ENCODE measurements around the gene SLC7A8.

SLC7A8 gene

DNA sequence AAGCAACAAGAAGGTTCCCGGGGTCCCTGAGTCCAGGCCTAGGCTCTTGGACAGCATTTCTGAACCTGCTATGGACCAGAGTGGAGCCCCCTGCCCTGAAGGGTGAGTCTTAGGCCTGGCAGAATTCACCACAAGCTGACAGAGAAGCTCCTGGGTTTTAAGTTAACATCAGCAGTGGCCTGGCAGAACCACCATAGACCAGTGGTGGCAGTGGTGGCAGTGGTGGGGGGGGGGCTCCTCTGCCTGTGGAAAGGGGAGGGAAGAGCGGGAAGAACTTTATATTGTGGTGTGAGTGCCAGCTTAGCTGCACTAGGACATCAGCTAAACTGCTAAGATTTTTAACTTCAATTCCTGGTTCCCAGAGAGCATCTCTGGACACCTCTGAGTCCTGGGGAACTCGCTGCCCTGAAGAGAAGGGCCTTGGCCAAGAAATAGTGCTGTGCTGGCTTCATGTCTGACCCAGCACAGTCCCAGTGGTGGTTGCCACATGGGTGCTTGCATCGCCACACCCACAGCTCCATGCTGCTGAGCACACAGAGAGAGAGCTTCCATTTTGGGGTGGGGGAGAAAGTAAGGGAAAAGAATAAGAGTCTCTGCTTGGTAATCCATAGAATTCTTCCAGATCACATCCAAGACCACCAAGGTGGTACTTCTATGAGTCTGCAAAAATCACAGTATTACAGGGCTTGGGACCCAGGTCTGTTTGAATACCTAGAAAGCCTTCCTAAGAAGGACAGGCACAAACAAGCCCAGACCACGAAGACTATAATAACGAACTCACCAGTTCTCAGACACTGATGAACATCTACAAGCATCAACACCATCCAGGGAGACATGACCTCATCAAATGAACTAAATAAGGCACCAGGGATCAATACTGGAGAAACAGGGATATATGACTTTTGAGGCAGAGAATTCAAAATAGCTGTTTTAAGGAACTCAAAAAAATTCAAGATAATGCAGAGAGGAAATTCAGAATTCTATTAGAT lies 33.9 kb upstream of the SLC7A8 start:
- ChIA-PET POLR2A (interaction anchor here (0.7 kb wide), 1 partner anchor 16 kb away, joined by 3 read pairs; no protein-coding TSS in a partner anchor), CTCF (no interaction called here)
- DNase-seq (ENCODE audit: extremely low spot score): no peak
- no peak for TF ChIP-seq ZNF384 (IDR thresholded peaks at IDR 0.05)
- TF ChIP-seq ELF4 (IDR thresholded peaks at IDR 0.05): no peak
- no peak for TF ChIP-seq LEF1 (IDR thresholded peaks at IDR 0.05; ENCODE audit: borderline replicate concordance)
- no peak for TF ChIP-seq NFRKB (IDR thresholded peaks at IDR 0.05)
- no peak for TF ChIP-seq FOXK2 (IDR thresholded peaks at IDR 0.05)
- no peak for TF ChIP-seq SUZ12 (IDR thresholded peaks at IDR 0.05)

DNA sequence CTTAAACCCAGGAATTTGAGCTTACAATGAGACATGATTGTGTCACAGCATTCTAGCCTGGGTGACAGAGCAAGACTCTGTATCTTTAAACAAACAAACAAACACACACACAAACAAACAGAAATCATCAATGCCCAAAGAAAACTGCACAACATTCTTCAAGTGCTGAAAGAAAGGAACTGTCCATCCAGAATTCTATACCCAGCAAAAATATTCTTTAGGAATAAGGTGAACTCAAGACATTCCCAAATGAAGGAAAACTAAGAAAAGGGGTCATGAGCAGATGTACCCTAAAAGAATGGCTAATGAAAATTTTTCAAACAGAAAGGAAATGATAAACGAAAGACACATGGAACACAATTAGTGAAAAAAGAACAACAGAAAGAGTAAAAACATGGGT lies 32.0 kb upstream of the SLC7A8 start:
- ChIA-PET POLR2A (interaction anchor here (1.1 kb wide), 1 partner anchor 21 kb away, joined by 3 read pairs; no protein-coding TSS in a partner anchor), CTCF (no interaction called here)
- TF ChIP-seq HDGF (IDR thresholded peaks at IDR 0.05; ENCODE audit: borderline replicate concordance) (no peak), NFRKB (IDR thresholded peaks at IDR 0.05) (no peak), ARNT (IDR thresholded peaks at IDR 0.05) (no peak), FOXM1 (IDR thresholded peaks at IDR 0.05; ENCODE audit: borderline replicate concordance) (no peak), CTBP1 (IDR thresholded peaks at IDR 0.05; ENCODE audit: borderline replicate concordance) (no peak)
- TF ChIP-seq, protein P1, sequence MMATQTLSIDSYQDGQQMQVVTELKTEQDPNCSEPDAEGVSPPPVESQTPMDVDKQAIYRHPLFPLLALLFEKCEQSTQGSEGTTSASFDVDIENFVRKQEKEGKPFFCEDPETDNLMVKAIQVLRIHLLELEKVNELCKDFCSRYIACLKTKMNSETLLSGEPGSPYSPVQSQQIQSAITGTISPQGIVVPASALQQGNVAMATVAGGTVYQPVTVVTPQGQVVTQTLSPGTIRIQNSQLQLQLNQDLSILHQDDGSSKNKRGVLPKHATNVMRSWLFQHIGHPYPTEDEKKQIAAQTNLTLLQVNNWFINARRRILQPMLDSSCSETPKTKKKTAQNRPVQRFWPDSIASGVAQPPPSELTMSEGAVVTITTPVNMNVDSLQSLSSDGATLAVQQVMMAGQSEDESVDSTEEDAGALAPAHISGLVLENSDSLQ (IDR thresholded peaks at IDR 0.05): no peak
- DNase-seq (ENCODE audit: extremely low spot score): no peak

DNA sequence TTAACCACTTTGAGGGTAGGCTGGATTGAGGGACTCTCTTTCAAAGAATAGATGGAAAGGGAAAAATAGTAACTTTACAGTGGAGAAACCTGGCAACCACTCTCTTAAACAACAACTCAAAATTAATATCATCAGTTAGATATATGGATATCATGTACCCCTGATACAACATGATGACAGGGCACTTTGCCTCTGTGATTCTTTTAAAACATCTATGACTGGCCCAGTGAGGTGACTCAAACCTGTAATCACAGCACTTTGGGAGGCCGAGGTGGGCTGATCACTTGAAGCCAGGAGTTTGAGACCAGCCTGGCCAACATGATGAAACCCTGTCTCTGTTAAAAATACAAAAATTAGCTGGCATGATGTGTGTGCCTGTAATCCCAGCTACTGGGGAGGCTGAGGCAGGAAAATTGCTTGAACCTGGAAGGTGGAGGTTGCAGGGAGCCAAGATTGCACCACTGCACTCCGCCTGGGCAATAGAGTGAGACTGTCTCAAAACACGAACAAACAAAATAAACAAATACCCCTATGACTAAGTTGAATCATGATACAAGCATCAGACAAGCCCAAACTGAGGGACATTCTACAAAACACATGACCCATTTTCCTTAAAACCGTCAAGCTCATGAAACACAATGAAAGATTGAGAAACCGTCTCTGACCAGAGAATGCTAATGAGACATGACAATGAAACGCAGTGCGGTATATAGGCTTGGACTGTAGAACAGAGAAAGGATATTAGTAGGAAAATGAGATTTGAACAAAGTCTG lies 26.4 kb upstream of the SLC7A8 start:
- ChIA-PET POLR2A (no interaction called here), CTCF (no interaction called here)
- TF ChIP-seq FOXM1 (IDR thresholded peaks at IDR 0.05; ENCODE audit: borderline replicate concordance) (no peak), SP1 (IDR thresholded peaks at IDR 0.05) (no peak), HDGF (IDR thresholded peaks at IDR 0.05; ENCODE audit: borderline replicate concordance) (no peak), FOXK2 (IDR thresholded peaks at IDR 0.05) (no peak), TARDBP (IDR thresholded peaks at IDR 0.05) (no peak), CTBP1 (IDR thresholded peaks at IDR 0.05; ENCODE audit: borderline replicate concordance) (no peak), NFRKB (IDR thresholded peaks at IDR 0.05) (no peak), ZNF384 (IDR thresholded peaks at IDR 0.05) (no peak), ARNT (IDR thresholded peaks at IDR 0.05) (no peak), ELF4 (IDR thresholded peaks at IDR 0.05) (no peak), SUZ12 (IDR thresholded peaks at IDR 0.05) (no peak), BHLHE40 (IDR thresholded peaks at IDR 0.05; ENCODE audit: borderline replicate concordance) (no peak), FOXA1 (IDR thresholded peaks at IDR 0.05) (no peak), L3MBTL2 (conservative IDR thresholded peaks at IDR 0.05) (no peak), LEF1 (IDR thresholded peaks at IDR 0.05; ENCODE audit: borderline replicate concordance) (no peak)
- TF ChIP-seq, protein P1 (IDR thresholded peaks at IDR 0.05): no peak
- DNase-seq (ENCODE audit: extremely low spot score): no peak

DNA sequence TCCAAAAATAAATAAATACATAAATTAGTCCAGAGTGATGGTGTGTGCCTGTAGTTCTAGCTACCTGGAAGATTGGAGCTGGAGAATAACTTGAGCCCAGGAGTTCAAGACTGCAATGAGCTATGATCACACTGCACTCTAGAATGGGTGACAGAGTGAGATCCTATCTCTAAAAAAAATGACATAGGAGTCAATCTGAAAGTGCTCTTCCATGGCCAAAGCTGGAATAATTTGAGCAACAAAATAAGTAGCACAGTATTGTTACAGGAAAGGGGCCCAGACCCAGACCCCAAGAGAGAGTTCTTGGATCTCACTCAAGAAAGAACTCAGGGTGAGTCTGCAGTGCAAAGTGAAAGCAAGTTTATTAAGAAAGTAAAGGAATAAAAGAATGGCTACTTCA lies 24.9 kb upstream of the SLC7A8 start:
- POLR2A ChIA-PET: no interaction called here
- no peak for DNase-seq (ENCODE audit: extremely low spot score)
- TF ChIP-seq ELF4 (IDR thresholded peaks at IDR 0.05) (no peak), ARNT (IDR thresholded peaks at IDR 0.05) (no peak), SP1 (IDR thresholded peaks at IDR 0.05) (no peak), LEF1 (IDR thresholded peaks at IDR 0.05; ENCODE audit: borderline replicate concordance) (no peak), FOXM1 (IDR thresholded peaks at IDR 0.05; ENCODE audit: borderline replicate concordance) (no peak), NFRKB (IDR thresholded peaks at IDR 0.05) (no peak), BHLHE40 (IDR thresholded peaks at IDR 0.05; ENCODE audit: borderline replicate concordance) (no peak), ZNF384 (IDR thresholded peaks at IDR 0.05) (no peak), TARDBP (IDR thresholded peaks at IDR 0.05) (no peak)
- TF ChIP-seq, protein P1 (IDR thresholded peaks at IDR 0.05): no peak
- CTCF ChIA-PET: interaction anchor here (0.6 to 1.9 kb wide), 2 partner anchors 88 to 151 kb away, joined by 4 to 6 read pairs; no protein-coding TSS in a partner anchor

DNA sequence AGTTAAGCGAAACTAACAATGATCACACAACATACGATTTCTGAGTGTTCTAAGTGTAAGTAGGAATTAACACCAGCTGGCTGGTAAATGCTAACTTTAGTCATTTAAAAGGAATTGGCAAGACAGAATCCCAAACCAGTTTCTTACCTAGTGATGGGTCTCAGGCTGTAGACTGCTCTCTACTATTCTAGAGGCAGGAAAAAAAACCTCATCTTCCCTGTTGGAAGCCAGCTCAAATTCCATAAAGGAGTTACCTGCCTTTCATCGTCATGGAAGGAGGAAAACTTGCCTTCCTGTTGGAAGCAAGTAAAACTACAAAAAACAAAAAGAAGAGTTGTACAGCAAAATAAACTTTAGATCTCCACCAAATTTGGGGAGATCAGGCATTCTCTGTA lies 23.7 kb upstream of the SLC7A8 start:
- ChIA-PET POLR2A (interaction anchor here (0.7 to 1.3 kb wide), 2 partner anchors 30 to 112 kb away, joined by 3 to 4 read pairs; partner anchors contain the start of genes ACIN1, C14orf119 and RNF212B), CTCF (interaction anchor here (0.7 to 1.9 kb wide), 4 partner anchors 21 to 177 kb away, joined by 3 to 6 read pairs (median 4); no protein-coding TSS in a partner anchor)
- no peak for DNase-seq (ENCODE audit: extremely low spot score)
- no peak for TF ChIP-seq HDGF (IDR thresholded peaks at IDR 0.05; ENCODE audit: borderline replicate concordance)
- no peak for TF ChIP-seq FOXM1 (IDR thresholded peaks at IDR 0.05; ENCODE audit: borderline replicate concordance)
- no peak for TF ChIP-seq SP1 (IDR thresholded peaks at IDR 0.05)
- TF ChIP-seq NFRKB (IDR thresholded peaks at IDR 0.05): no peak

All from HEK293T (cell line).